Measurements from ENCODE around the gene CYTH3.

- TF ChIP-seq CTCF (IDR thresholded peaks at IDR 0.05; ENCODE audit: insufficient read depth, low read length) (no peak), POLR2AphosphoS5 (IDR thresholded peaks at IDR 0.05; ENCODE audit: low read depth) (no peak)
Measured at GRCh38 chr7:6153646-6154541, 118.5 kb downstream of the CYTH3 start.

Data from HL-60 (cell line).